ENCODE results near the gene TRIP12. TPM values are rescaled to one million over a fixed set of nuclear protein-coding genes. Genes with fewer than 3 reads are reported as not detected.

The TRIP12 gene
- polyA plus RNA-seq, 1 of the 3 experiments (the other 2 are of a cell fraction) = 30.3 TPM

DNA sequence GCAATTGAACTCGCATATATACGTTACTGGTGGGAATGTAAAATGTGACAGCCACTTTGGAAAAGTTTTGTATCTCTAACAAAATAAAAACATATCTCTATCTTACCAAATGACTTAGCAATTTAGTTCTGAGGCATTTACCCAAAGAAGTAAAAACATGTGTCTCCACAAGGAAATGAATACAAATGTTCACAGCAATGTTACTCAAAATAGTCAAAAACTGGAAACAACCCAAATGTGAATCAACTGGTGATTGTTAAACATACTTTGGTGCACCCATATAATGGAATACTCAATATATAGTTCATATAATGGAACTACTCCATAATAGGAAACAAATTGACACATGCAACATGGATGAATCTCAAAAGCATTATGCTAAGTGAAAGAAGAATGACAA lies 137.0 kb downstream of the TRIP12 start:
- H3K9me3 ChIP-seq = no peaks in the 10 kb centered on the region
- peaks cover 27% of the 10 kb centered on the region for H3F3A ChIP-seq (replicated peaks; ENCODE audit: insufficient read depth)
- H3K27me3 ChIP-seq (ENCODE audit: insufficient read depth) = no peaks in the 10 kb centered on the region
- peaks cover 6% of the 10 kb centered on the region for H4K20me1 ChIP-seq (ENCODE audit: insufficient read depth)
- peak overlapping the region in 1 of 2 experiments; percentile 28; a peak in 1 of 4 replicates for H3K27ac ChIP-seq (ENCODE audit: low read depth in 2 of 2, low read length in 1 of 2)
- CTCF ChIA-PET = no interaction called here
- no peak overlapping the region for H2AFZ ChIP-seq (ENCODE audit: low read depth)
- peaks cover 2 to 7% of the 10 kb centered on the region in 2 experiments; a peak in 3 of 4 replicates for H3K4me1 ChIP-seq (ENCODE audit: control insufficient read depth in 1 of 2, insufficient read depth in 2 of 2, low read depth in 1 of 2, low read length in 1 of 2)
- POLR2A ChIA-PET = no interaction called here
- H3K79me2 ChIP-seq (ENCODE audit: insufficient read depth) = peaks cover 22% of the 10 kb centered on the region
- no peaks in the 10 kb centered on the region for H3K9me2 ChIP-seq
- WGBS (ENCODE audit: low lambda C conversion rate) = 96% methylated on average over 2 of the region's 2 CpGs
- peaks cover 59 to 73% of the 10 kb centered on the region in 2 experiments for H3K36me3 ChIP-seq (replicated peaks in 1 of 2; ENCODE audit: control insufficient read depth in 1 of 2, insufficient read depth in 2 of 2, low read length in 1 of 2)
- no peak for DNase-seq
- no peak overlapping the region for H3K9ac ChIP-seq
- TF ChIP-seq TEAD4 (IDR thresholded peaks at IDR 0.05; ENCODE audit: borderline replicate concordance, insufficient read depth) = no peak
- TF ChIP-seq NRF1 (IDR thresholded peaks at IDR 0.05; ENCODE audit: low read depth, low read length) = no peak
- TF ChIP-seq SMC3 (IDR thresholded peaks at IDR 0.05; ENCODE audit: low read depth, low read length) = no peak
- TF ChIP-seq YY1 (IDR thresholded peaks at IDR 0.05; ENCODE audit: low read depth) = no peak
- TF ChIP-seq GABPA (IDR thresholded peaks at IDR 0.05; ENCODE audit: low read depth) = no peak
- no peak for TF ChIP-seq MXI1 (IDR thresholded peaks at IDR 0.05; ENCODE audit: low read depth, low read length)
- TF ChIP-seq, protein P1, sequence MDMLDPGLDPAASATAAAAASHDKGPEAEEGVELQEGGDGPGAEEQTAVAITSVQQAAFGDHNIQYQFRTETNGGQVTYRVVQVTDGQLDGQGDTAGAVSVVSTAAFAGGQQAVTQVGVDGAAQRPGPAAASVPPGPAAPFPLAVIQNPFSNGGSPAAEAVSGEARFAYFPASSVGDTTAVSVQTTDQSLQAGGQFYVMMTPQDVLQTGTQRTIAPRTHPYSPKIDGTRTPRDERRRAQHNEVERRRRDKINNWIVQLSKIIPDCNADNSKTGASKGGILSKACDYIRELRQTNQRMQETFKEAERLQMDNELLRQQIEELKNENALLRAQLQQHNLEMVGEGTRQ (IDR thresholded peaks at IDR 0.05; ENCODE audit: borderline replicate concordance, low read depth, low read length) = no peak
- no peak for TF ChIP-seq TCF12 (IDR thresholded peaks at IDR 0.05)
- no peak for TF ChIP-seq EP300 (IDR thresholded peaks at IDR 0.05; ENCODE audit: borderline replicate concordance in 1 of 2, low read depth in 1 of 2, low read length in 1 of 2)
- TF ChIP-seq, protein P2, sequence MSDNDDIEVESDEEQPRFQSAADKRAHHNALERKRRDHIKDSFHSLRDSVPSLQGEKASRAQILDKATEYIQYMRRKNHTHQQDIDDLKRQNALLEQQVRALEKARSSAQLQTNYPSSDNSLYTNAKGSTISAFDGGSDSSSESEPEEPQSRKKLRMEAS (IDR thresholded peaks at IDR 0.05; ENCODE audit: low read depth) = no peak
- no peak for TF ChIP-seq NFIC (IDR thresholded peaks at IDR 0.05; ENCODE audit: borderline replicate concordance)
- TF ChIP-seq, protein P3, sequence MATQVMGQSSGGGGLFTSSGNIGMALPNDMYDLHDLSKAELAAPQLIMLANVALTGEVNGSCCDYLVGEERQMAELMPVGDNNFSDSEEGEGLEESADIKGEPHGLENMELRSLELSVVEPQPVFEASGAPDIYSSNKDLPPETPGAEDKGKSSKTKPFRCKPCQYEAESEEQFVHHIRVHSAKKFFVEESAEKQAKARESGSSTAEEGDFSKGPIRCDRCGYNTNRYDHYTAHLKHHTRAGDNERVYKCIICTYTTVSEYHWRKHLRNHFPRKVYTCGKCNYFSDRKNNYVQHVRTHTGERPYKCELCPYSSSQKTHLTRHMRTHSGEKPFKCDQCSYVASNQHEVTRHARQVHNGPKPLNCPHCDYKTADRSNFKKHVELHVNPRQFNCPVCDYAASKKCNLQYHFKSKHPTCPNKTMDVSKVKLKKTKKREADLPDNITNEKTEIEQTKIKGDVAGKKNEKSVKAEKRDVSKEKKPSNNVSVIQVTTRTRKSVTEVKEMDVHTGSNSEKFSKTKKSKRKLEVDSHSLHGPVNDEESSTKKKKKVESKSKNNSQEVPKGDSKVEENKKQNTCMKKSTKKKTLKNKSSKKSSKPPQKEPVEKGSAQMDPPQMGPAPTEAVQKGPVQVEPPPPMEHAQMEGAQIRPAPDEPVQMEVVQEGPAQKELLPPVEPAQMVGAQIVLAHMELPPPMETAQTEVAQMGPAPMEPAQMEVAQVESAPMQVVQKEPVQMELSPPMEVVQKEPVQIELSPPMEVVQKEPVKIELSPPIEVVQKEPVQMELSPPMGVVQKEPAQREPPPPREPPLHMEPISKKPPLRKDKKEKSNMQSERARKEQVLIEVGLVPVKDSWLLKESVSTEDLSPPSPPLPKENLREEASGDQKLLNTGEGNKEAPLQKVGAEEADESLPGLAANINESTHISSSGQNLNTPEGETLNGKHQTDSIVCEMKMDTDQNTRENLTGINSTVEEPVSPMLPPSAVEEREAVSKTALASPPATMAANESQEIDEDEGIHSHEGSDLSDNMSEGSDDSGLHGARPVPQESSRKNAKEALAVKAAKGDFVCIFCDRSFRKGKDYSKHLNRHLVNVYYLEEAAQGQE (IDR thresholded peaks at IDR 0.05; ENCODE audit: low read depth, low read length) = no peak
- no peak for TF ChIP-seq CHD2 (IDR thresholded peaks at IDR 0.05; ENCODE audit: low read length, partially characterized antibody)
- TF ChIP-seq FOXM1 (IDR thresholded peaks at IDR 0.05; ENCODE audit: low read depth) = no peak
- TF ChIP-seq ELF1 (IDR thresholded peaks at IDR 0.05) = no peak
- no peak for TF ChIP-seq RFX5 (IDR thresholded peaks at IDR 0.05; ENCODE audit: low read length)
- no peak overlapping the region for H3K4me2 ChIP-seq
- H3K4me3 ChIP-seq (ENCODE audit: low read depth in 2 of 2, low read length in 1 of 2) = no peak overlapping the region

All from SK-N-SH (cell line).